PC-9 (cell line): ENCODE measurements around the gene CYBC1. TPM values are rescaled to one million over a fixed set of nuclear protein-coding genes. Genes with fewer than 3 reads are reported as not detected.
"Not testable (repeated sequence)": the region's sequence is repeated elsewhere in the genome, so short reads cannot be mapped to it uniquely, and the experiment has no call there.

Experiments used
- BruUV-seq: library from RNA; stranded (reverse); fragments of 400-500 nt; replicated peaks from 2 replicates; lab custom pipeline; 2021; lab: Mats Ljungman, UMichigan
- CTCF ChIA-PET: fragments of 300-600 bp; sonication (Branson Sonifier 250); formaldehyde crosslinking; loops from one replicate; lab custom pipeline; 2022; ENCODE audit warnings: antibody characterized with exemption; lab: Charles Lee
- POLR2A ChIA-PET: fragments of 300-600 bp; sonication (Branson Sonifier 250); formaldehyde crosslinking; loops from one replicate; lab custom pipeline; 2022; ENCODE audit warnings: antibody characterized with exemption; ENCODE audit not compliant: unreplicated experiment; lab: Charles Lee
- DNase-seq, 2 experiments: peaks; one replicate each; pipeline versions ENCODE4 v3.0.0 to v3.0.0-alpha.2; 2015 to 2022; ENCODE audit warnings: mixed read lengths in 1 of 2
- H2AFZ ChIP-seq: fragments of 200-600 bp; sonication (generic); 2 replicates; pipeline ENCODE4 v1.8.1; 2017; ENCODE audit warnings: antibody characterized with exemption
- H3F3A ChIP-seq: fragments of 200-600 bp; sonication (generic); 2 replicates; pipeline ENCODE4 v1.8.1; 2017; ENCODE audit warnings: antibody characterized with exemption, mild to moderate bottlenecking, low read depth; ENCODE audit not compliant: insufficient read depth
- H3K27ac ChIP-seq: fragments of 200-600 bp; sonication (generic); 2 replicates; pipeline ENCODE4 v1.6.1; 2016; ENCODE audit warnings: mixed run types
- H3K27me3 ChIP-seq: fragments of 200-600 bp; sonication (generic); 2 replicates; pipeline ENCODE4 v1.6.1; 2016; ENCODE audit warnings: low read depth, mixed run types; ENCODE audit not compliant: insufficient read depth
- H3K36me3 ChIP-seq: fragments of 200-600 bp; sonication (generic); 2 replicates; pipeline ENCODE4 v1.6.1; 2016; ENCODE audit warnings: low read depth, mixed run types
- H3K4me1 ChIP-seq: fragments of 200-600 bp; sonication (generic); replicated peaks from 2 replicates; pipeline ENCODE4 v1.6.1; 2016; ENCODE audit warnings: mixed run types; ENCODE audit not compliant: insufficient read depth
- H3K4me2 ChIP-seq: fragments of 200-600 bp; sonication (generic); 2 replicates; pipeline ENCODE4 v1.6.1; 2017; ENCODE audit warnings: mixed run types
- H3K4me3 ChIP-seq: fragments of 200-600 bp; sonication (generic); 2 replicates; pipeline ENCODE4 v1.6.1; 2016; ENCODE audit warnings: mixed run types
- H3K79me2 ChIP-seq: fragments of 200-600 bp; sonication (generic); 2 replicates; pipeline ENCODE4 v1.6.1; 2017; ENCODE audit warnings: low read depth, mixed run types
- H3K9me2 ChIP-seq: fragments of 200-600 bp; sonication (generic); 2 replicates; pipeline ENCODE4 v1.8.1; 2017; ENCODE audit warnings: mild to moderate bottlenecking; ENCODE audit not compliant: insufficient read depth
- H3K9me3 ChIP-seq: fragments of 200-600 bp; sonication (generic); 2 replicates; pipeline ENCODE4 v1.8.1; 2016; ENCODE audit warnings: low read depth; ENCODE audit not compliant: insufficient read depth
- H4K20me1 ChIP-seq: fragments of 200-600 bp; sonication (generic); 2 replicates; pipeline ENCODE4 v1.8.1; 2017; ENCODE audit not compliant: insufficient read depth
- CTCF ChIP-seq: fragments of 200-600 bp; sonication (generic); conservative IDR thresholded peaks from 2 replicates; pipeline ENCODE4 v1.6.1; 2017; ENCODE audit warnings: mixed run types, antibody characterized with exemption, mild to moderate bottlenecking, moderate library complexity
- EZH2 ChIP-seq: fragments of 200-600 bp; sonication (generic); IDR thresholded peaks from 2 replicates; pipeline ENCODE4 v1.8.0; 2017; ENCODE audit warnings: antibody characterized with exemption, low read depth
- intact Hi-C: fragments of 100-400 bp; cut with micrococcal nuclease; formaldehyde crosslinking; loops from one replicate; pipeline ENCODE4 v1.10.0; 2022; ENCODE audit not compliant: unreplicated experiment
- total RNA-seq: library from RNA; stranded (reverse); gene quantifications from 2 replicates; pipeline ENCODE4 v1.2.3, GENCODE V29; 2021

CYBC1 gene
- total RNA-seq, 1 experiment from 2014 or later = 78.4 TPM

GRCh38 chr17:82463925-82464566 lies 13.5 kb upstream of the CYBC1 start:
- no peaks in the 10 kb centered on the region for H3K79me2 ChIP-seq
- H4K20me1 ChIP-seq = no peaks in the 10 kb centered on the region
- H3F3A ChIP-seq = peaks cover 19% of the 10 kb centered on the region
- H3K4me1 ChIP-seq = peaks cover 17% of the 10 kb centered on the region
- no TSS peak for BruUV-seq
- no peak for DNase-seq
- CTCF ChIA-PET = no interaction called here
- H3K27ac ChIP-seq = no peak overlapping the region
- H3K27me3 ChIP-seq = no peaks in the 10 kb centered on the region
- no peak for TF ChIP-seq EZH2
- no peak for TF ChIP-seq CTCF
- no peak overlapping the region for H3K4me3 ChIP-seq
- no peaks in the 10 kb centered on the region for H3K9me3 ChIP-seq
- no peaks in the 10 kb centered on the region for H3K9me2 ChIP-seq
- POLR2A ChIA-PET = no interaction called here
- no peaks in the 10 kb centered on the region for H3K36me3 ChIP-seq
- H2AFZ ChIP-seq = no peak overlapping the region
- intact Hi-C loops = no loop called here
- no peak overlapping the region for H3K4me2 ChIP-seq

GRCh38 chr17:82463391-82463790 lies 12.8 kb upstream of the CYBC1 start:
- Histone ChIP-seq H3K4me1 (peaks cover 17% of the 10 kb centered on the region), H3K27me3 (no peaks in the 10 kb centered on the region), H3K79me2 (no peaks in the 10 kb centered on the region), H3K9me2 (no peaks in the 10 kb centered on the region), H3K27ac (no peak overlapping the region), H3K36me3 (no peaks in the 10 kb centered on the region), H4K20me1 (no peaks in the 10 kb centered on the region), H2AFZ (no peak overlapping the region), H3F3A (peaks cover 19% of the 10 kb centered on the region), H3K4me3 (no peak overlapping the region), H3K4me2 (no peak overlapping the region), H3K9me3 (no peaks in the 10 kb centered on the region)
- intact Hi-C loops = no loop called here
- CTCF ChIA-PET = interaction anchor here (0.6 kb wide), 1 partner anchor 28 kb away, joined by 4 read pairs; no protein-coding TSS in a partner anchor
- BruUV-seq = no TSS peak
- TF ChIP-seq EZH2 (no peak), CTCF (no peak)
- DNase-seq = no peak
- POLR2A ChIA-PET = no interaction called here

GRCh38 chr17:82461827-82462524 lies 11.4 kb upstream of the CYBC1 start:
- Histone ChIP-seq H3K36me3 (no peaks in the 10 kb centered on the region), H3K79me2 (no peaks in the 10 kb centered on the region), H3K27ac (peak overlapping the region; percentile 26), H3K9me2 (no peaks in the 10 kb centered on the region), H2AFZ (no peak overlapping the region), H3F3A (peaks cover 23% of the 10 kb centered on the region), H3K4me2 (peak overlapping the region; percentile 55), H3K27me3 (no peaks in the 10 kb centered on the region), H3K4me1 (peaks cover 25% of the 10 kb centered on the region), H3K4me3 (no peak overlapping the region), H4K20me1 (no peaks in the 10 kb centered on the region), H3K9me3 (no peaks in the 10 kb centered on the region)
- BruUV-seq = no TSS peak
- ChIA-PET POLR2A (interaction anchor here (0.5 kb wide), 1 partner anchor 57 kb away, joined by 11 read pairs; the partner anchor contains the start of gene FOXK2), CTCF (no interaction called here)
- TF ChIP-seq EZH2 (no peak), CTCF (no peak)
- intact Hi-C loops = no loop called here
- DNase-seq = peak; percentile 71 to 78

- DNase-seq, POLR2A ChIA-PET, H3K27me3 ChIP-seq, H3K9me3 ChIP-seq, BruUV-seq, CTCF ChIA-PET, H3K4me2 ChIP-seq, H4K20me1 ChIP-seq, H3K79me2 ChIP-seq, H2AFZ ChIP-seq, H3K9me2 ChIP-seq, H3K4me3 ChIP-seq, H3K36me3 ChIP-seq, H3K27ac ChIP-seq: not testable (repeated sequence)
- Histone ChIP-seq H3K4me1 (peaks cover 25% of the 10 kb centered on the region), H3F3A (peaks cover 23% of the 10 kb centered on the region)
- intact Hi-C loops = loop anchor here (2.0 kb wide), 1 partner anchor 35 kb away; no protein-coding TSS in a partner anchor
Observed at GRCh38 chr17:82459936-82460335, 9.4 kb upstream of the CYBC1 start.
